HepG2 (cell line): ENCODE measurements around the gene SDK2. TPM values are rescaled to one million over a fixed set of nuclear protein-coding genes. Genes with fewer than 3 reads are reported as not detected.
A peak's percentile ranks its signal among the peaks of the same experiment; 100 is the strongest.

Source experiments
- ATAC-seq: fragments of 200-7000 bp; cut with Tn5 transposase; 3 replicates; pipeline ENCODE4 v1.9.1; 2020; ENCODE audit warnings: mild to moderate bottlenecking, moderate library complexity
- BruUV-seq: library from RNA; stranded (reverse); fragments of 400-500 nt; replicated peaks from 2 replicates; lab custom pipeline; 2021; lab: Mats Ljungman, UMichigan
- CTCF ChIA-PET: fragments of 300-600 bp; formaldehyde crosslinking; extraction: SDS; loops from one replicate; lab custom pipeline; 2021; ENCODE audit warnings: low total read pairs, inconsistent platforms, low intra/inter-chr PET ratio; lab: Yijun Ruan, JAX
- POLR2A ChIA-PET: fragments of 350-600 bp; sonication (Branson Sonifier 250); formaldehyde crosslinking; loops from one replicate; lab custom pipeline; 2020; ENCODE audit warnings: antibody characterized with exemption, inconsistent platforms; lab: Yijun Ruan, JAX
- DNase-seq: peaks from one replicate; pipeline ENCODE4 v3.0.0-alpha.2; 2015; ENCODE audit warnings: low spot score
- FAIRE-seq: peaks from 3 replicates; lab custom pipeline; 2011; peaks lifted over from hg19 to GRCh38; lab: Jason Lieb, UNC
- H2AFZ ChIP-seq: one replicate; pipeline ENCODE4 v1.6.1; 2011; ENCODE audit warnings: low read length, inconsistent platforms
- H3K27ac ChIP-seq: fragments of 300-600 bp; 3 replicates; pipeline ENCODE4 v1.8.0; 2011; ENCODE audit warnings: mixed run types, mild to moderate bottlenecking, mixed read lengths, low read length, inconsistent platforms; ENCODE audit not compliant: insufficient read depth; ENCODE audit errors: extremely low read length
- H3K27me3 ChIP-seq, 2 experiments: fragments of 200-600 bp in 1 of 2; 2 replicates in 1 of 2; 3 replicates in 1 of 2; pipeline versions ENCODE4 v1.6.0 to v1.8.0; 2011; ENCODE audit warnings: low read length in 2 of 2, mild to moderate bottlenecking in 2 of 2, moderate library complexity in 2 of 2, inconsistent platforms in 1 of 2; ENCODE audit not compliant: insufficient read depth in 2 of 2, control insufficient read depth in 1 of 2
- H3K36me3 ChIP-seq, 2 experiments: fragments of 200-600 bp in 1 of 2; replicated peaks in 1 of 2; 2 replicates in 1 of 2; 3 replicates in 1 of 2; pipeline versions ENCODE4 v1.5.1 to v1.8.0; 2011; ENCODE audit warnings: low read length in 2 of 2, inconsistent platforms in 1 of 2; ENCODE audit not compliant: insufficient read depth in 2 of 2, control insufficient read depth in 1 of 2
- H3K4me1 ChIP-seq: 2 replicates; pipeline ENCODE4 v1.5.1; 2012; ENCODE audit warnings: low read length, inconsistent platforms; ENCODE audit not compliant: insufficient read depth
- H3K4me2 ChIP-seq: 2 replicates; pipeline ENCODE4 v1.6.0; 2011; ENCODE audit warnings: low read depth, low read length, inconsistent platforms
- H3K4me3 ChIP-seq, 3 experiments: fragments of 200-600 bp in 1 of 3; sonication (generic), shearing (Covaris generic) in 1 of 3; replicated peaks in 1 of 3; 2 replicates each; pipeline ENCODE4 v1.5.1; 2011 to 2016; ENCODE audit warnings: low read length in 3 of 3, inconsistent platforms in 2 of 3, low read depth in 2 of 3, mild to moderate bottlenecking in 2 of 3, control low read depth in 1 of 3, mixed read lengths in 1 of 3; ENCODE audit not compliant: insufficient read depth in 1 of 3
- H3K79me2 ChIP-seq: one replicate; pipeline ENCODE4 v1.6.1; 2011; ENCODE audit warnings: low read length, inconsistent platforms; ENCODE audit not compliant: insufficient read depth
- H3K9ac ChIP-seq: 2 replicates; pipeline ENCODE4 v1.6.0; 2011; ENCODE audit warnings: mild to moderate bottlenecking, low read depth, low read length, inconsistent platforms; ENCODE audit not compliant: insufficient read depth
- H3K9me3 ChIP-seq: 2 replicates; pipeline ENCODE4 v1.5.1; 2012; ENCODE audit warnings: mild to moderate bottlenecking, low read length
- H4K20me1 ChIP-seq: 2 replicates; pipeline ENCODE4 v1.6.0; 2011; ENCODE audit warnings: inconsistent platforms, mild to moderate bottlenecking, low read length, moderate library complexity; ENCODE audit not compliant: insufficient read depth
- IRX3 ChIP-seq: sonication (generic); formaldehyde crosslinking; IDR thresholded peaks from 2 replicates; pipeline ENCODE4 v1.8.1; 2023; ENCODE audit warnings: mild to moderate bottlenecking, low read depth, missing genetic modification reagents, borderline replicate concordance
- MAFF ChIP-seq: IDR thresholded peaks from 2 replicates; pipeline ENCODE4 v1.6.1; 2011; ENCODE audit warnings: low read depth, low read length, improper control_type of control experiment
- MAFK ChIP-seq, 2 experiments: IDR thresholded peaks in 1 of 2; conservative IDR thresholded peaks in 1 of 2; 2 replicates each; pipeline ENCODE4 v1.6.1; 2011; ENCODE audit warnings: improper control_type of control experiment in 2 of 2, low read length in 2 of 2
- MLXIP ChIP-seq: sonication (generic); formaldehyde crosslinking; IDR thresholded peaks from 2 replicates; pipeline ENCODE4 v1.9.0; 2021; ENCODE audit warnings: missing genetic modification reagents, borderline replicate concordance
- ZNF709 ChIP-seq: sonication (generic); formaldehyde crosslinking; IDR thresholded peaks from 2 replicates; pipeline ENCODE4 v1.5.0; 2020; ENCODE audit warnings: mild to moderate bottlenecking, missing genetic modification reagents
- WGBS: methylation state at CpG from one replicate; pipeline ENCODE4 v1.1.6; 2017; ENCODE audit warnings: low lambda C conversion rate; 5-methylcytosine and 5-hydroxymethylcytosine counted together
- in situ Hi-C: cut with HindIII; loops from 2 replicates; pipeline ENCODE4 v1.10.0; 2017; ENCODE audit warnings: low pct_unique_long_range_greater_than_20kb; ENCODE audit not compliant: extremely low pct_ligation_motif_present
- intact Hi-C: fragments of 100-400 bp; cut with micrococcal nuclease; formaldehyde crosslinking; loops from one replicate; pipeline ENCODE4 v1.10.0; 2022; ENCODE audit not compliant: unreplicated experiment
- polyA plus RNA-seq, 8 experiments: library from polyadenylated mRNA; depleted of rRNA in 3 of 8; stranded (reverse) in 7 of 8; unstranded in 1 of 8; fragments of >200 nt; fragmentation: Illumina TruSeq in 4 of 8; extraction: Trizol in 4 of 8; gene quantifications; 2 replicates each; pipeline versions ENCODE4 v1.2.1 to v1.2.3, GENCODE V29; 2011 to 2016; ENCODE audit warnings: low read depth in 4 of 8, missing spikeins in 1 of 8, mixed read lengths in 1 of 8; ENCODE audit not compliant: insufficient read depth in 1 of 8
- total RNA-seq, 5 experiments: library from RNA; depleted of rRNA; stranded (reverse); fragments of >200 nt; fragmentation: Illumina TruSeq; extraction: Trizol; gene quantifications; 2 replicates each; pipeline ENCODE4 v1.2.3, GENCODE V29; 2016; ENCODE audit warnings: low read depth in 1 of 5
- TF ChIP-seq, protein P1 (sequence below): fragments of 450-650 bp; IDR thresholded peaks from 2 replicates; pipeline ENCODE4 v1.6.1; 2016

Gene SDK2
- total and polyA plus RNA-seq, 2 of the 13 experiments (the other 11 are each of a cell fraction or from before 2014, with no cell fraction given): not detected

DNA sequence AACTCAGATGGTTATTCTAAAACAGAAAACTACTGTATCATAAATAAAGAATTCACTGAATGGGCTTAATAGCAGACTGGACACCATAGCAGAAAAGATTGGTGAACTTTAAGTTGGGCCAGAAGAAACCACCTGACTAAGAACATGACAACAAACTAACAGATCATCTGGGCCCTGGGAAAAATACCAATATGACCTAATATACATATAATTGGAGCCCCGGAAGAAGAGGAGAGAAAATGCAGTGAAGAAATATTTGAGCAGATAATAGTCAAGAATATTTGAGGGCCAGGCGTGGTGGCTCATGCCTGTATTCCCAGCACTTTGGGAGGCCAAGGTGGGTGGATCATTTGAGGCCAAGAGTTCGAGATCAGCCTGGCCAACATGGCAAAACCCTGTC lies 25.5 kb upstream of the SDK2 start:
- H3K27me3 ChIP-seq: 0 out of 5 replicates have a peak, but pooled peaks cover 0 to 3% of the 10 kb centered on the region in 2 experiments
- TF ChIP-seq IRX3 (CRISPR knock-in tag): no peak
- peak; percentile 99 for TF ChIP-seq ZNF709 (CRISPR knock-in tag)
- BruUV-seq: no TSS peak
- H2AFZ ChIP-seq: no peak overlapping the region
- DNase-seq (no peak), FAIRE-seq (no peak), ATAC-seq (no peak)
- no peak overlapping the region for H3K27ac ChIP-seq
- H3K79me2 ChIP-seq: no peaks in the 10 kb centered on the region
- no peaks in the 10 kb centered on the region for H3K4me1 ChIP-seq
- 1% methylated on average over 3 of the region's 3 CpGs for WGBS
- H3K9ac ChIP-seq: no peak overlapping the region
- H3K36me3 ChIP-seq: no peaks in the 10 kb centered on the region
- H3K4me2 ChIP-seq: no peak overlapping the region
- H3K4me3 ChIP-seq: no peak overlapping the region
- intact Hi-C loops (no loop called here), in situ Hi-C loops (no loop called here)
- peaks cover 8% of the 10 kb centered on the region for H3K9me3 ChIP-seq
- no peaks in the 10 kb centered on the region for H4K20me1 ChIP-seq
- ChIA-PET CTCF (no interaction called here), POLR2A (no interaction called here)

DNA sequence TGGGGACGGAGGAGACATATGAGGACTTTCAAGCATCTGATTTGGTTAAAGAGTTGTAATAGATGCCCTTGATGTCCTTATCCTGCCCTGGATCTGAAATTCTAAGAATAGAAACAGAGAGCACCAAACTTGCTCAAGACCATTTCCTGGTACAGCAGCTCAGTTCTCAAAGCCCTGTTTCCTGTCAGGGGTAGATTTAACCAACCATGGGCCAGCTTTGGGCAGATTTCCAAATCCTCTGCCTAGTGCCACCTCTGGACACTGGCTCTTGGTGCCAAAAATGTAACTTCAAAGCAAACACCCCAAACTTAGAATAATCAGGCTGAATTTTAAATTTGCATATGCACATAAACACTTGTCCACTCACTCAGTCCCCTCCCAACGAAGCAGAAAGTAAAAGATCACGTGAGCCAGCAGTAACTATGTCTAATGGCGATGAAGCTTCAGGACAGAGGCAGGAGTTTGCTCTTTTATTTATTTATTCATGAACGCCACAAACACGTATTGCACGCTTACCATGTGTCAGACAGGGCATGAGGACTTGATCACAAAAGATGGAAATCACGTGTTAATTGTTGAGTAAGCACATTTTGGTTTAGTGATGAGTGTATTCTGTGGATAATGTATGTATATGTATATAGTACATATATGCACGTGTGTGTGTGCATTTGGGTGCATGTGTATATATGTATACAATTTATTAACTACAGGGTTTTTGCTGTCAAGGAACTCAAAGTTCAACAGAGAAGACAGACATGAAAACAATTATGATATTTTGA lies 23.1 kb upstream of the SDK2 start:
- no peak for FAIRE-seq
- Histone ChIP-seq H3K4me2 (no peak overlapping the region), H3K27ac (no peak overlapping the region), H4K20me1 (no peaks in the 10 kb centered on the region), H3K36me3 (no peaks in the 10 kb centered on the region), H3K9ac (no peak overlapping the region), H2AFZ (no peak overlapping the region), H3K79me2 (no peaks in the 10 kb centered on the region), H3K4me1 (no peaks in the 10 kb centered on the region), H3K9me3 (peaks cover 8% of the 10 kb centered on the region), H3K4me3 (no peak overlapping the region), H3K27me3 (0 out of 5 replicates have a peak, but pooled peaks cover 0 to 3% of the 10 kb centered on the region in 2 experiments)
- ATAC-seq: no peak
- in situ Hi-C loops: no loop called here
- CTCF ChIA-PET: no interaction called here
- no peak for DNase-seq
- 4% methylated on average over 9 of the region's 9 CpGs for WGBS
- peak; percentile 92 to 94 for TF ChIP-seq MAFK (conservative IDR thresholded peaks at IDR 0.05 in 1 of 2, IDR thresholded peaks at IDR 0.05 in 1 of 2; ENCODE audit: low read length in 2 of 2)
- TF ChIP-seq, protein P1, sequence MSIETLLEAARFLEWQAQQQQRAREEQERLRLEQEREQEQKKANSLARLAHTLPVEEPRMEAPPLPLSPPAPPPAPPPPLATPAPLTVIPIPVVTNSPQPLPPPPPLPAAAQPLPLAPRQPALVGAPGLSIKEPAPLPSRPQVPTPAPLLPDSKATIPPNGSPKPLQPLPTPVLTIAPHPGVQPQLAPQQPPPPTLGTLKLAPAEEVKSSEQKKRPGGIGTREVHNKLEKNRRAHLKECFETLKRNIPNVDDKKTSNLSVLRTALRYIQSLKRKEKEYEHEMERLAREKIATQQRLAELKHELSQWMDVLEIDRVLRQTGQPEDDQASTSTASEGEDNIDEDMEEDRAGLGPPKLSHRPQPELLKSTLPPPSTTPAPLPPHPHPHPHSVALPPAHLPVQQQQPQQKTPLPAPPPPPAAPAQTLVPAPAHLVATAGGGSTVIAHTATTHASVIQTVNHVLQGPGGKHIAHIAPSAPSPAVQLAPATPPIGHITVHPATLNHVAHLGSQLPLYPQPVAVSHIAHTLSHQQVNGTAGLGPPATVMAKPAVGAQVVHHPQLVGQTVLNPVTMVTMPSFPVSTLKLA: peak; percentile 77
- peak; percentile 91 for TF ChIP-seq MAFF
- no peak for TF ChIP-seq MLXIP (CRISPR knock-in tag)
- POLR2A ChIA-PET: no interaction called here
- intact Hi-C loops: no loop called here
- BruUV-seq: no TSS peak
